Measurements from ENCODE around the gene ADGRD1.
"Not testable (repeated sequence)": the region's sequence is repeated elsewhere in the genome, so short reads cannot be mapped to it uniquely, and the experiment has no call there.

ADGRD1 gene

GRCh38 chr12:131108177-131108955 lies 154.7 kb downstream of the ADGRD1 start:
- no peak for DNase-seq

GRCh38 chr12:131111446-131111845 lies 157.7 kb downstream of the ADGRD1 start:
- no peak for DNase-seq

DNA sequence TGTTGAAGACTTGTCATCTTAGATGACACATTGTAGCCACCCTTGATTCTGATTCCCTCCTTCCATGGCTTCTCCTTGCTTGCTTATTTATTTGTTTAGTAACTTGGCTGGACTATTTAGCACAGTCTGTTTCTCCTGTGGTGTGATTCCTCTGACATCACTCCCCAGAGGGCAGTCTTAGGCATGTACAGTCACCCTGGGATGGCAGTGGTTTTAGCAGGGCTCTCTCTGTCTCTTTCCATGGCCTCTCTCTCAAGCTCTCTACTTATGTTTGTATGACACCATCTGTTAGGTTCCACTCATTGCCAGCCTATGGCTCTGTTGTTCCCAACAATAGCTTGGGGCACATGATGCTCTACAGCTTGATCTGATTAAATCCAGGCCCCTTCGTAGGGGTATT lies 158.3 kb downstream of the ADGRD1 start:
- DNase-seq = peak; percentile 57

DNA sequence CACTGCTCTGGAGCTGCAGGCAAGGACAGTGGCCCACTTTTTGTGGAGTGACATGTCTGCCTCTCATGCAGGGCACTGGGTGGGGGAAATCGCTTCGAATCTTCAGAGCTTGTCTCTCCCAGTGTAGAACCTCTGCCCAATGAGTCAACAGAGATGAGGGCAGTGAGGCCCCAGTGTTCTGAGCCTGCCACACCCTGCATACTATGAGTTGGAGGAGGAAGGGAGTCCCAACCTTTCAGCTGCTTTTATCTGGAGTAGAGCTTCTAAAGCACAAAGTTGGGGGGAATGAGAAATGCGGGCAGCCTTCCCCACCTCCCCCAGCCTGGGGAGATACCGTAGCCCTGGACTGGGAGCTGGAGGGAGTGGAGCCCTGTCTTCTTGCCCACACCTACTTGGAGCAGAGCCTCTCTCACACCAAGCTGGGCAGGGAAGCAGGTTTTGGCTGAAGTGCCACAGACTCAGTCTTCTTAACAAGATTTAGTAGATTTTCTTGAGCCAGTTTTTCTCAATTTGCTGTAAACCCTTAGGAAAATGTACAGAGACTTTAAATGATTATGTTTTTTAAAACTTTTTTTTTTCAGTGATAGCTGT lies 159.1 kb downstream of the ADGRD1 start:
- DNase-seq = peak; percentile 31

GRCh38 chr12:131113568-131114270 lies 160.0 kb downstream of the ADGRD1 start:
- DNase-seq = peak; percentile 57

DNA sequence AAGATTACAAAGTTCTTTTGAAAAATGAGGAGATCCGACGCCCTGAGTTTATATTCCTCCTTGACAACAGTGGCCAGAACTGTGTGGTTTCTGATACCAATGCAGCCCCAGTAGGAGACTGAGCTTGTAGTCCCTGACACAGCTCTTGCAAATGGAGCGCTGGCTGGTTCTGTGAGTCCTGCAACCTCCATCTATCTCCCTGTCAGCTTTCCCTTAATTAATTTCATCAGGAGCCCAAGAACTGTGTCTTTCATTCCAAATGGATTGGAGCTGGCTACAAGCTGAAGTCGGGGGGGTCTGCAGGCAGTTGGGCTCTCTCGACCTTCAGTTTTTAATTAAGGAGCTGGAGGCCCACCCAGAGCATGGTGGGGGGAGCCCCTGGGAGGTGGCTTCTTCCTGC lies 160.6 kb downstream of the ADGRD1 start:
- peak; percentile 48 for DNase-seq

GRCh38 chr12:131114942-131115584 lies 161.4 kb downstream of the ADGRD1 start:
- peak; percentile 69 for DNase-seq

DNA sequence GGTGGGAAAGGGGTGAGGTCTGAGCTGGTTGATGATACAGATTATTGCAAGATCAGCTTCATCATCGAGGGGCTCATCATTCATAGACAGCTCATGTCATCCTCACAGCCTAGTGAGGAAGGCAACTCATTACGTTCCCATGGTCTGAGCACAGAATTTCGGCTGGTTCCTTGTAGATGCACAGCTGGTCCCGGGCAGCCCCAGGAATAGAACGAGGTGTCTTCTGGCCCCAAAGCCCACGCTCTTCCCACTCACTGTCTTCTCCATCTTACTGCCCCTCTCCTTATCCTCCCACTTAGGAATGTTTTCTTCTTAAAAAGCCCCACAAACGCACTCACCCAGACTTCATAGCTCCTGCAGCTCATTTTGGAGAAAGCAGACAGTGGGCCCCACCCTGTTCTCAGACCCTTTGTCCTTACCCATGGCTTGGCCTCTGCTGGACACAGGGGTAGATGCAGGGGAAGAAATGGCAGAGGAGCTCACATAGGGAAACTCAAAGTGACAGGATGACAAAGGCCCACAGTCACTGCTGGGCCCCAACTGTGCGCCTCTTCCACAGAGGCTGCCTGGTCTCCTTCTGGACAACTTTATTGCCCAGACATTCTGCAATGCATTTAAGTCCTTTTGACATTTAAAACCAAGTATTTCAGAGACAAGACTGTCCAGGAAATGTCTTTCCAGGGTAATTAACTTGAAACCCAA lies 162.2 kb downstream of the ADGRD1 start:
- no peak for DNase-seq

DNA sequence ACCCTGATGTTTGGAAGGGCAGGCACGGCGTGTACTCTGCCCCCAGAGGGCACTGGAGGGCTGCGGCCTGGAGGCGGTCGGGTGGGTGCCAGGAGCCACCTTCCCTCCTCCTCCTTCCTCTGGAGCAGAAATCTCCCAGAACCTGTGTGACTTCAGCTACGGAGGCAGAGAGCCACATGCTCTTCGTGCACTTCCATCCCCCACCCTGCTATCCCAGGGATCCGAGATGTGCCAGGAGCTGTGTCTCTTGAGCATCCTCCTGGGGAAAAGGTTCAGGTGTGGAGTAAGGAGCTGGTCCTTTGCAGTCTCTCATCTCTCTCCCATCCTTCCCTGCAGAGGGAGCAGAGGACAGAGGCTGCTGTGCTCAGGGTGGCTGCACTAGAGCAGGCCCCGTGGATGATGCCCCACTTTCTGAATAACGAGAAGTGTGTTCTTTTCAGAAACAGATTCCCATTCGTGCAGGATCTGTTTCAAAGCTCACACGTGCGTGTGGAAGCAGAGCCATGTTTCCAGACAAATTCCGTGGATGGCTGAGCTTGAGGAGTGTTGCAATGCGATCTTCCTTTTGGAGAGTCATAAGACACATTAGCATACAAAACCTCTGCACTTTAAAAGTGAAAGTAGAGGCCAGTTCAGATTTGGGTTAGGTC lies 162.9 kb downstream of the ADGRD1 start:
- peak; percentile 45 for DNase-seq

- DNase-seq = no peak
These were observed 163.9 kb downstream of the ADGRD1 start for GRCh38 chr12:131117438-131118245.

DNA sequence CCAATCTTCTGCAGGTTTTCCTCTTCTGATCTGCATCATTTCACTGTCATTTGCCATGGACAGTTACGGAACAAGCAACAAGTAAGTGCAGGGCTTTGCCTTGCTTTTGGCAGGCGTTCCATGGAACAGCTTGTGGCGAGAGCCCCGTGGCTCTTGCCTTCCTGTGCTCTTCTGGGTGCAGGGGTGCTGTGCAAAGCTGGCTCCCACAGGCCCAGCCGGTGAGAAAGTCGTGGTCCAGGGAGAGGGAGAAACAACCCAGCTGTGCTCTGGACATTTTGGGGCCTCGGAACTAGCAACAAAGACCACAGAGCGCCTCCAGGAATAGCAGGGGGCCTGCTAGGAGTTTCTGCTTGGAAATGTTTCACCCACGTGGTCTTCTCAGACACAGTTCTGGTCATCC lies 164.7 kb downstream of the ADGRD1 start:
- DNase-seq = no peak

GRCh38 chr12:131119345-131119744 lies 165.6 kb downstream of the ADGRD1 start:
- not testable (repeated sequence) for DNase-seq

DNA sequence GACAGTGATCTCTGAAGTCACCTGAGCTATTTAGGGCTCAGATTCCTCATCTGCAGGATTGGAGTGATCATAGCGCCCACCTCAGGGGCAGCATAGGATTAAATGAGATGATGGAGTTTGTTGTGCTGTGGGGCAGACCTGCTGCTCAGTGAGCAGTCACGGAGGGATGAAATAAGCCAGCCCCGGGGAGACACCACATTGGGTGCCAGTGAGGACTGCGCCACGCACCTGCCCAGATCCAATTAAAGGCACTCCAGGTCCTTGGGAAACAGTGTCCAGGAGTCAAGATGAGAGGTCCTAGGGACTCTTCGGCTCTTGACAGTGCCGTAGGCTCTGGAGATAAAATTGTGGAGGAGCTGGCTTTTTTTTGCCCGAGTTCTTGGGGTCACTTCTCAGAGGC lies 166.2 kb downstream of the ADGRD1 start:
- no peak for DNase-seq

- no peak for DNase-seq
These were observed 167.1 kb downstream of the ADGRD1 start for GRCh38 chr12:131120831-131121271.

- no peak for DNase-seq
These were observed 168.1 kb downstream of the ADGRD1 start for GRCh38 chr12:131121705-131122405.

DNA sequence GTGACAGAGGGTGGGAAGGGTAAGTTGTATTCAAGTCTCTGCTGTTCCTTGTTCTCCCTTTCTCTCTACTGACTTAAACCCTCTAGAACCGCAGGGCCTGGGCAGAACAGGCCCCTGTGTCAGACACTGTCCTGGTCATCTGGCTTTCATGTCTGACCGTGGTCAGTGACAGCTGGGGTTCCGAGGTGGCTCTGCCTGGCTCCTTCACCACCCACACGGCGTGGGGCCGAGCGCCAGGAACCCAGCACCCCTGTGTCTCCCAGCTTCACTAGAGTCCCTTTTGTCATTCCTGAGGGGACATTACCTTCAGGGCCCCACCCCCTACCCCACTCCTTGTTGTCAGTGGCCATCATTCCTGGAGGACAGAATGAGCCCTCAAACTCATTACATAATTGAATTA lies 168.9 kb downstream of the ADGRD1 start:
- no peak for DNase-seq

DNA sequence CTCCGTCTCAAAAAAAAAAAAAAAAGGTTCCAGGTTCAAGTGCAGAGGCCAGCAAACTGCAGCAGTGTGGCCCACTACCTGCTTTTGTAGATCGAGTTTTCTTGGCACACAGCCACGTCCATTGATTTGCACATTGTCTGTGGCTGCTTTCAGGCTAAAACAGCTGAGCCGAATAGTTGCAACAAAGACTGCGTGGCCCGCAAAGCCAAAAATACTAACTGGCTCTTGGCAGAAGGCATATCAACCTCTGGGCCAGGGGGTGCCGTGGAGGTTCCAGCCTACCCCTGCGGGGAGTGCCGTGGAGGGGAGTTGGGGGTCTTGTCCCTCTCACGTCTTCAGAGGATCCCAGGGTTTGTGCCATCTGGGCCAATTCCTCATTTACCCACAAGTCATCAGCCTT lies 170.1 kb downstream of the ADGRD1 start:
- DNase-seq = no peak

GRCh38 chr12:131124487-131125280 lies 171.0 kb downstream of the ADGRD1 start:
- no peak for DNase-seq

DNA sequence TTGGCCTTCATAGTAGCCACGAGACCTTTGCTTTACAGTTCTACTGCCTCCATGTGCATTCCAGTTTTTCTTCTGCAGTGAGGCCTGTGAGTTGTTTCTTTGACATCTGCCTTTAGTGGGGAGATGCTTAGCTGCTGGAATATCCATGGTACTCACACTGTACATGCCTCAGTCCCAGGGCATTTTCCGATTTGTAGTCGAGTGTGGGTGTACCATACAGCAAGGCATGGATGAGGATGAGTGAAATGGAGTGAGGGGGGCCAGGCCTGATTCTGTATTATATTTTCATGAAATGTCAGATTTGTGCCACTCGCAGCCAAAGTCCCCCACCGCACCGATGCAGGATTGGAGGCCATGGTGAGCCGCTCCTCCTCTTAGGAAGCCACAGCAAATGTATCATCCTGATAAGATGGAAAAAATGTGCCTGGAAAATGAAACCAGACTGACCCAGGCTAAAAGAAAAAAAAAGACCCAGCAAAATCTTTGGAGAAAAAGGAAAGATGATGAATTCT lies 173.0 kb downstream of the ADGRD1 start:
- DNase-seq = no peak

GRCh38 chr12:131128556-131128955 lies 174.8 kb downstream of the ADGRD1 start:
- no peak for DNase-seq

All from fibroblast of skin of right biceps (primary cell).